ENCODE data around the gene C1orf35.

GRCh38 chr1:228068359-228068758 lies 34.8 kb downstream of the C1orf35 start:
- TF ChIP-seq CTCF (conservative IDR thresholded peaks at IDR 0.05; ENCODE audit: low read depth, low read length) (no peak), EZH2 (IDR thresholded peaks at IDR 0.05; ENCODE audit: low read length, unreplicated experiment) (no peak)

All from PC-3 (cell line).